Kidney (tissue), 22 donors: ENCODE results near the gene WNT6. TPM values are rescaled to one million over a fixed set of nuclear protein-coding genes. Genes with fewer than 3 reads are reported as not detected.

Experiments used
- DNase-seq, 5 donors: peaks; one replicate each; pipeline ENCODE4 v3.0.0-alpha.2; 2013 to 2020
- FAIRE-seq: peaks from 2 replicates; lab custom pipeline; 2012; peaks lifted over from hg19 to GRCh38; lab: Jason Lieb, UNC
- H3K27ac ChIP-seq, 2 donors: one replicate each; pipeline ENCODE4 v1.7.0; 2013; ENCODE audit warnings: low read depth in 2 of 2, low read length in 2 of 2, inconsistent platforms in 1 of 2
- H3K27me3 ChIP-seq: one replicate; pipeline ENCODE4 v1.7.1; 2013; ENCODE audit warnings: low read length, inconsistent platforms; ENCODE audit not compliant: control insufficient read depth, insufficient read depth
- H3K36me3 ChIP-seq, 3 donors: one replicate each; pipeline versions ENCODE4 v1.7.0 to v1.7.1; 2013; ENCODE audit warnings: low read length in 3 of 3, control low read depth in 1 of 3, inconsistent platforms in 1 of 3; ENCODE audit not compliant: insufficient read depth in 3 of 3, control insufficient read depth in 2 of 3
- H3K4me1 ChIP-seq, 3 donors: one replicate each; pipeline versions ENCODE4 v1.7.0 to v1.7.1; 2013; ENCODE audit warnings: low read length in 3 of 3, inconsistent platforms in 1 of 3, low read depth in 1 of 3; ENCODE audit not compliant: control insufficient read depth in 2 of 3, insufficient read depth in 2 of 3
- H3K4me3 ChIP-seq, 3 donors: one replicate each; pipeline versions ENCODE4 v1.7.0 to v1.8.1; 2013; ENCODE audit warnings: low read length in 3 of 3, control low read depth in 1 of 3, inconsistent platforms in 1 of 3
- H3K9ac ChIP-seq, 3 donors: one replicate each; pipeline versions ENCODE4 v1.7.0 to v1.7.1; 2013; ENCODE audit warnings: low read length in 3 of 3, control low read depth in 1 of 3, inconsistent platforms in 1 of 3
- H3K9me3 ChIP-seq, 3 donors: one replicate each; pipeline versions ENCODE4 v1.7.0 to v1.7.1; 2013; ENCODE audit warnings: low read length in 3 of 3, control low read depth in 1 of 3, inconsistent platforms in 1 of 3; ENCODE audit not compliant: control insufficient read depth in 2 of 3, insufficient read depth in 1 of 3
- CTCF ChIP-seq: IDR thresholded peaks from 3 replicates; pipeline ENCODE4 v1.5.1; 2012; ENCODE audit warnings: mild to moderate bottlenecking, moderate library complexity, borderline replicate concordance; ENCODE audit not compliant: insufficient read depth; ENCODE audit errors: extremely low read depth
- intact Hi-C: fragments of 100-400 bp; cut with DNase I; formaldehyde crosslinking; loops from one replicate; pipeline ENCODE4 v1.11.1; 2022
- long read RNA-seq, 10 donors: library from polyadenylated mRNA in 1 of 10; unstranded in 1 of 10; transcript quantifications; one replicate each; pipeline ENCODE4 v2.0.0 and lab custom pipeline, GENCODE V29; 2021 to 2026
- polyA plus RNA-seq: library from polyadenylated mRNA; stranded (reverse); fragments of 350-450 nt; fragmentation: Illumina TruSeq; extraction: RNeasy Lipid Tissue Mini Kit (QIAGEN cat#74804); gene quantifications from one replicate; pipeline ENCODE4 v1.2.3, GENCODE V29; 2014; ENCODE audit warnings: low read depth, low replicate concordance; ENCODE audit not compliant: insufficient read depth
- total RNA-seq: library from RNA; stranded (reverse); fragmentation: NEBNext Ultra II Directional; extraction: Animal tissue kit (Norgen Biotek cat#: 25700); gene quantifications from one replicate; pipeline ENCODE4 v1.2.1, GENCODE V29; 2021
- donor health status: control.
- donor health status: control.
- donor health status: control.
- donor health status: control.
- donor health status: control.
- donor health status: DM: yes; HTN: yes; CAD: no.
- donor health status: Normal renal cell carcinoma (clear cell type).

The WNT6 gene
- total RNA-seq (0.57 TPM), polyA plus RNA-seq (0.75 TPM)
- long read RNA-seq, donor 1, result 0 reads
- long read RNA-seq, donor 2, result 0 reads
- long read RNA-seq, donor 3, result 0 reads
- long read RNA-seq, donor 4, result 0 reads
- long read RNA-seq, donor 5, result 0 reads
- long read RNA-seq, donor 6, partial matches to known transcripts, result 0 of 1 reads
- long read RNA-seq, donor 6, other reads (novel, unspliced or antisense), result 0 of 1 reads
- long read RNA-seq, donor 7, partial matches to known transcripts, result 1 of 3 reads
- long read RNA-seq, donor 7, other reads (novel, unspliced or antisense), result 2 of 3 reads
- long read RNA-seq, donor 8, result 0 reads
- long read RNA-seq, donor 9, result 0 reads
- long read RNA-seq, donor 10, result 0 reads

- Histone ChIP-seq H3K4me1 (peaks cover 0 to 2% (median 0%) of the 10 kb centered on the region in 3 donors), H3K4me3 (peak within 1 kb of the TSS in 1 of 3 donors; percentile 32), H3K36me3 (no peaks in the 10 kb centered on the region), H3K27ac (no peak within 1 kb of the TSS), H3K9me3 (no peaks in the 10 kb centered on the region), H3K27me3 (peaks cover 23% of the 10 kb centered on the region), H3K9ac (no peak within 1 kb of the TSS)
- DNase-seq (peak in 2 of 5 donors; percentile 52 to 69), FAIRE-seq (no peak)
- intact Hi-C loops, result no loop called here
- no peak for TF ChIP-seq CTCF
Measured at GRCh38 chr2:218859556-218859987, at the start of gene WNT6. Gene WNT6, plus strand, starts transcription at chr2:218859805. Its CDS starts 233 bp downstream, at chr2:218860038.

DNA sequence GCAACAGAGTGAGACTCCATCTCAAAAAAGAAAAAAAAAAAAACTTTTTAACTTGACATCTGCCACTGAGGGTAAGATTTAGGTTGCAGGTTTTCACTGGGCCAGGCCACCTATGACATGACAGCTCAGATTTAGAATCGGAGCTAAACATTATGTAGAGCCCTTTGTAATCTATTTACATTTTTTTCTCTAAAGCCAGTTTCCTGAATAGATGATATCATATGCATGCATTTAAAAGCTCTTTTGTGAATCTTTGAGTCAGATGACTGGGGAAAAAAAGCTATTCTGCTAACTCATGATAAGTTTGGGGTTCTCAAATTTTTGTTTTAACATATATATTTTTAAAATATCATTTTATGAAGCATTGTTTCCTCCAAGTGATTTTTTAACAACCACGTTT, 49.3 kb upstream of the WNT6 start:
- intact Hi-C loops, result no loop called here
- H3K36me3 ChIP-seq, result peaks cover 0 to 13% (median 6%) of the 10 kb centered on the region in 3 donors
- peaks cover 0 to 9% (median 4%) of the 10 kb centered on the region in 3 donors for H3K4me1 ChIP-seq
- no peak overlapping the region for H3K27ac ChIP-seq
- DNase-seq (no peak), FAIRE-seq (no peak)
- no peak for TF ChIP-seq CTCF
- no peaks in the 10 kb centered on the region for H3K27me3 ChIP-seq
- H3K9me3 ChIP-seq, result no peaks in the 10 kb centered on the region
- no peak overlapping the region for H3K9ac ChIP-seq
- no peak overlapping the region for H3K4me3 ChIP-seq

- H3K27ac ChIP-seq, result no peak overlapping the region
- DNase-seq, result no peak
- no peaks in the 10 kb centered on the region for H3K9me3 ChIP-seq
Measured at GRCh38 chr2:218811382-218811781, 48.2 kb upstream of the WNT6 start.

More at GRCh38 chr2:218811382-218811781, 48.2 kb upstream of the WNT6 start:
- FAIRE-seq, result no peak
- TF ChIP-seq CTCF, result no peak
- Histone ChIP-seq H3K36me3 (peaks cover 0 to 20% (median 8%) of the 10 kb centered on the region in 3 donors), H3K4me1 (peaks cover 0 to 2% (median 2%) of the 10 kb centered on the region in 3 donors), H3K27me3 (no peaks in the 10 kb centered on the region), H3K4me3 (no peak overlapping the region), H3K9ac (no peak overlapping the region)
- intact Hi-C loops, result no loop called here
